Panc1 (cell line): ENCODE measurements around the gene OSTF1.

Experiments
- POLR2AphosphoS5 ChIP-seq: IDR thresholded peaks from 2 replicates; pipeline ENCODE4 v1.6.1; 2012; ENCODE audit warnings: mild to moderate bottlenecking, low read depth, low read length, moderate library complexity
- SIN3A ChIP-seq: IDR thresholded peaks from 2 replicates; pipeline ENCODE4 v1.6.1; 2012; ENCODE audit warnings: low read depth, mild to moderate bottlenecking, low read length, moderate library complexity, borderline replicate concordance; ENCODE audit not compliant: insufficient read depth
- TCF7L2 ChIP-seq: IDR thresholded peaks from 2 replicates; pipeline ENCODE4 v1.6.1; 2011; ENCODE audit warnings: mild to moderate bottlenecking, low read depth, low read length, inconsistent platforms
- TF ChIP-seq, protein P1 (sequence below): fragments of 450-650 bp; IDR thresholded peaks from 2 replicates; pipeline ENCODE4 v1.5.1; 2017; ENCODE audit warnings: mild to moderate bottlenecking
- TF ChIP-seq, protein P2 (sequence below), 2 experiments: IDR thresholded peaks; 2 replicates each; pipeline ENCODE4 v1.6.1; 2011 to 2012; ENCODE audit warnings: low read depth in 2 of 2, control low read depth in 1 of 2, low read length in 1 of 2, mild to moderate bottlenecking in 1 of 2, moderate library complexity in 1 of 2; ENCODE audit not compliant: insufficient read depth in 1 of 2

DNA sequence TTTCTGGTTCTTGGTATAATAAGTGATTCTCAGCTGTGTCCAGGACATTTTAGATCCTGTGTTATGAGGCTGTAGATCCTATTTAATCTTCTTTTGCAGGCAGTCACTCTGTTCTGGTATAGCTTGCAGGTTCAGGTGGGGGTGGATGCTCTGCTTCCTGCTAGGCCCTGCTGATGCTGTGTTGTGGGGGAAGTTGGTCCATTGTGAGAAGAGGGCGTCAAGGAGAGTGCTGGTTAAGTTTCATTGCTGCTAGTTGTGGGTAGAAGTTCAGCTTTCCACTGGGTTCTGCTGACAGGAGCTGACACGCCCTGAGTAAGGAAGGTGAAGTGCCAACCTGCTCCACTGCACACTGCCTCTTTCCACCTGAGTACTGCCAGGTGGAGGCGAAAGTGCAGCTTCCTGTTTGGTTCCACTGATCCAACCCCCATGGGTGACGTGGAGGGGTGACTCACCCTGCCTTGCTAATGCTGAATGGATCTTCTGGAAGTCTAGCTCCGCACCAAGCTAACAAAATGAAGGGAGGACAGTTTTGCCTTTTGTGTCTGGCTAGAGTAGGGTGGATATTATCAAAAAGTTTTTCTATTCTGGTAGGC lies 16.7 kb upstream of the OSTF1 start:
- TF ChIP-seq, protein P1, sequence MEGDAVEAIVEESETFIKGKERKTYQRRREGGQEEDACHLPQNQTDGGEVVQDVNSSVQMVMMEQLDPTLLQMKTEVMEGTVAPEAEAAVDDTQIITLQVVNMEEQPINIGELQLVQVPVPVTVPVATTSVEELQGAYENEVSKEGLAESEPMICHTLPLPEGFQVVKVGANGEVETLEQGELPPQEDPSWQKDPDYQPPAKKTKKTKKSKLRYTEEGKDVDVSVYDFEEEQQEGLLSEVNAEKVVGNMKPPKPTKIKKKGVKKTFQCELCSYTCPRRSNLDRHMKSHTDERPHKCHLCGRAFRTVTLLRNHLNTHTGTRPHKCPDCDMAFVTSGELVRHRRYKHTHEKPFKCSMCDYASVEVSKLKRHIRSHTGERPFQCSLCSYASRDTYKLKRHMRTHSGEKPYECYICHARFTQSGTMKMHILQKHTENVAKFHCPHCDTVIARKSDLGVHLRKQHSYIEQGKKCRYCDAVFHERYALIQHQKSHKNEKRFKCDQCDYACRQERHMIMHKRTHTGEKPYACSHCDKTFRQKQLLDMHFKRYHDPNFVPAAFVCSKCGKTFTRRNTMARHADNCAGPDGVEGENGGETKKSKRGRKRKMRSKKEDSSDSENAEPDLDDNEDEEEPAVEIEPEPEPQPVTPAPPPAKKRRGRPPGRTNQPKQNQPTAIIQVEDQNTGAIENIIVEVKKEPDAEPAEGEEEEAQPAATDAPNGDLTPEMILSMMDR: no peak
- TF ChIP-seq, protein P2, sequence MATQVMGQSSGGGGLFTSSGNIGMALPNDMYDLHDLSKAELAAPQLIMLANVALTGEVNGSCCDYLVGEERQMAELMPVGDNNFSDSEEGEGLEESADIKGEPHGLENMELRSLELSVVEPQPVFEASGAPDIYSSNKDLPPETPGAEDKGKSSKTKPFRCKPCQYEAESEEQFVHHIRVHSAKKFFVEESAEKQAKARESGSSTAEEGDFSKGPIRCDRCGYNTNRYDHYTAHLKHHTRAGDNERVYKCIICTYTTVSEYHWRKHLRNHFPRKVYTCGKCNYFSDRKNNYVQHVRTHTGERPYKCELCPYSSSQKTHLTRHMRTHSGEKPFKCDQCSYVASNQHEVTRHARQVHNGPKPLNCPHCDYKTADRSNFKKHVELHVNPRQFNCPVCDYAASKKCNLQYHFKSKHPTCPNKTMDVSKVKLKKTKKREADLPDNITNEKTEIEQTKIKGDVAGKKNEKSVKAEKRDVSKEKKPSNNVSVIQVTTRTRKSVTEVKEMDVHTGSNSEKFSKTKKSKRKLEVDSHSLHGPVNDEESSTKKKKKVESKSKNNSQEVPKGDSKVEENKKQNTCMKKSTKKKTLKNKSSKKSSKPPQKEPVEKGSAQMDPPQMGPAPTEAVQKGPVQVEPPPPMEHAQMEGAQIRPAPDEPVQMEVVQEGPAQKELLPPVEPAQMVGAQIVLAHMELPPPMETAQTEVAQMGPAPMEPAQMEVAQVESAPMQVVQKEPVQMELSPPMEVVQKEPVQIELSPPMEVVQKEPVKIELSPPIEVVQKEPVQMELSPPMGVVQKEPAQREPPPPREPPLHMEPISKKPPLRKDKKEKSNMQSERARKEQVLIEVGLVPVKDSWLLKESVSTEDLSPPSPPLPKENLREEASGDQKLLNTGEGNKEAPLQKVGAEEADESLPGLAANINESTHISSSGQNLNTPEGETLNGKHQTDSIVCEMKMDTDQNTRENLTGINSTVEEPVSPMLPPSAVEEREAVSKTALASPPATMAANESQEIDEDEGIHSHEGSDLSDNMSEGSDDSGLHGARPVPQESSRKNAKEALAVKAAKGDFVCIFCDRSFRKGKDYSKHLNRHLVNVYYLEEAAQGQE (IDR thresholded peaks at IDR 0.05; ENCODE audit: insufficient read depth in 1 of 2, low read depth in 2 of 2, low read length in 1 of 2): no peak
- TF ChIP-seq POLR2AphosphoS5 (no peak), TCF7L2 (no peak), SIN3A (no peak)
